Measurements from ENCODE around the gene SPDYA.

GRCh38 chr2:28782423-28782822 lies 28.2 kb upstream of the SPDYA start:
- TF ChIP-seq CTCF (conservative IDR thresholded peaks at IDR 0.05 in 1 of 2, IDR thresholded peaks at IDR 0.05 in 1 of 2; ENCODE audit: extremely low read depth in 1 of 2, insufficient read depth in 1 of 2, low read depth in 1 of 2, low read length in 2 of 2) (no peak), EZH2 (IDR thresholded peaks at IDR 0.05; ENCODE audit: borderline replicate concordance, low read length) (no peak)

Measured in mammary epithelial cell (primary cell).